CD4-positive, alpha-beta T cell treated with Interferon alpha-2 for 1 hour (primary cell): Measurements from ENCODE around the gene ADIPOR2.

Source experiments
- DNase-seq, 2 donors: peaks; one replicate each; pipeline ENCODE4 v3.0.0-alpha.2; 2020 to 2022

The ADIPOR2 gene

GRCh38 chr12:1738446-1738845, 47.6 kb downstream of the ADIPOR2 start:
- DNase-seq, result no peak

- no peak for DNase-seq
Observed at GRCh38 chr12:1739368-1739767, 48.5 kb downstream of the ADIPOR2 start.

GRCh38 chr12:1740161-1740948, 49.5 kb downstream of the ADIPOR2 start:
- DNase-seq, result peak in 1 of 2 donors; percentile 15

- DNase-seq, result no peak
Observed at GRCh38 chr12:1741154-1741949, 50.5 kb downstream of the ADIPOR2 start.

GRCh38 chr12:1744932-1745331, 54.1 kb downstream of the ADIPOR2 start:
- no peak for DNase-seq

GRCh38 chr12:1747609-1748008, 56.7 kb downstream of the ADIPOR2 start:
- no peak for DNase-seq

GRCh38 chr12:1749019-1749418, 58.1 kb downstream of the ADIPOR2 start:
- no peak for DNase-seq

GRCh38 chr12:1750300-1750699, 59.4 kb downstream of the ADIPOR2 start:
- no peak for DNase-seq

GRCh38 chr12:1758376-1758775, 67.5 kb downstream of the ADIPOR2 start:
- DNase-seq, result no peak

GRCh38 chr12:1758887-1759286, 68.0 kb downstream of the ADIPOR2 start:
- no peak for DNase-seq

GRCh38 chr12:1760566-1761382, 69.9 kb downstream of the ADIPOR2 start:
- no peak for DNase-seq

- DNase-seq, result no peak
Observed at GRCh38 chr12:1761857-1762256, 71.0 kb downstream of the ADIPOR2 start.

GRCh38 chr12:1763153-1763552, 72.3 kb downstream of the ADIPOR2 start:
- no peak for DNase-seq

- DNase-seq, result no peak
Observed at GRCh38 chr12:1766110-1766509, 75.2 kb downstream of the ADIPOR2 start.

GRCh38 chr12:1767407-1768090, 76.7 kb downstream of the ADIPOR2 start:
- DNase-seq, result no peak

- no peak for DNase-seq
Observed at GRCh38 chr12:1768615-1769014, 77.7 kb downstream of the ADIPOR2 start.

GRCh38 chr12:1769809-1770494, 79.1 kb downstream of the ADIPOR2 start:
- DNase-seq, result no peak

GRCh38 chr12:1773937-1774655, 83.2 kb downstream of the ADIPOR2 start:
- no peak for DNase-seq

- no peak for DNase-seq
Observed at GRCh38 chr12:1776170-1776921, 85.5 kb downstream of the ADIPOR2 start.

GRCh38 chr12:1777798-1778197, 86.9 kb downstream of the ADIPOR2 start:
- no peak for DNase-seq

GRCh38 chr12:1778911-1779310, 88.0 kb downstream of the ADIPOR2 start:
- DNase-seq, result no peak
